ENCODE results near the gene CDK2. TPM values are rescaled to one million over a fixed set of nuclear protein-coding genes. Genes with fewer than 3 reads are reported as not detected.

Gene CDK2
- polyA plus RNA-seq, 4 donors, result 7.6 to 69.3 (median 15.3) TPM

DNA sequence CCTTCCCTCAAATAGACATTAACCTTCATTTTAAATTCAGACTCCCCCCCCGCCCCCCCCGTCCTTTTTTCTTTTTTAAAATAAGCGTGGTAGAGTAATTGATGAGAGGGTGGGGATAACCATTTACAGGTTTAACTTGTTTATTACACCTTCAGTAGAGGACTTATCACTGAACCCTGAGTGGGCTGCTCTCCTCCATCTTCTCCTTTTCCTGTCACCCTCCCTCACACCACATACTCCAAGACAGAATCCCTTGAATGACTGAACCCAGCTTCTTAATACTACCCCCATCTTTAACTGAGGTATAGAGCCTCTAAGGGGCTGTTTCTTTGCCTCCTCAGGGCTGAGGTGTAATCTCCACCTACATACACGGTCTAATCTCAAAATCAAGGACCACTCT is 50.6 kb downstream of the CDK2 start:
- Histone ChIP-seq H3K4me1 (ENCODE audit: control insufficient read depth in 3 of 3, insufficient read depth in 2 of 3, low read depth in 1 of 3, low read length in 2 of 3) (peaks cover 0 to 86% (median 3%) of the 10 kb centered on the region in 3 donors), H3K27me3 (ENCODE audit: control insufficient read depth in 3 of 3, insufficient read depth in 3 of 3, low read length in 3 of 3) (no peaks in the 10 kb centered on the region), H3K4me3 (ENCODE audit: low read depth in 1 of 3, low read length in 3 of 3) (no peak overlapping the region), H3K9me3 (ENCODE audit: control insufficient read depth in 2 of 2, insufficient read depth in 1 of 2, low read depth in 1 of 2, low read length in 1 of 2) (no peaks in the 10 kb centered on the region), H3K36me3 (ENCODE audit: control insufficient read depth in 3 of 3, insufficient read depth in 2 of 3, low read depth in 1 of 3, low read length in 3 of 3) (no peaks in the 10 kb centered on the region), H3K27ac (ENCODE audit: low read depth in 1 of 3, low read length in 2 of 3) (peak overlapping the region in 1 of 3 donors; percentile 88)
- WGBS, 3 donors, result 64 to 85% (median 68%) methylated on average over 4 of the region's 4 CpGs
- DNase-seq, result no peak
- FAIRE-seq, result no peak

DNA sequence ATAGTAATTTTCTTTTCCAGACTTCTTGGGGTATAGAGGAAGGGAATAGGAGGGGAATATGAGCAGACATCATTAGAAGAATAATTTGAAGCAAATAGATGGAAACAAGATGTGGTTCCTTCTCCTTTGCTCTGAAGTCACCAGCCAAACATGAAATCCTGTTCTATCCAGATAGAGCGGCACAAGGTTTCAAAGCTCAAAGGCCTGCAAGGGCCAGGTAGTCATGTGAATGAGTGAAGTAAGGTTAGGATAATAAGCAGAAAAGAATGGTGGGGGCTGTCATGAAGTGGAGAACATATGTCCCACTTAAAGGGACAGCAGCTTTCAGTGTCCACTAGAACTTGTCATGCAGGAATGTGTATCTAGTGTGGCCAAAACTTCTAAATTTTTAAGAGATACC is 51.7 kb downstream of the CDK2 start:
- 92 to 98% (median 92%) methylated on average over 1 of the region's 1 CpG for WGBS, 3 donors
- Histone ChIP-seq H3K36me3 (ENCODE audit: control insufficient read depth in 3 of 3, insufficient read depth in 2 of 3, low read depth in 1 of 3, low read length in 3 of 3) (no peaks in the 10 kb centered on the region), H3K9me3 (ENCODE audit: control insufficient read depth in 2 of 2, insufficient read depth in 1 of 2, low read depth in 1 of 2, low read length in 1 of 2) (no peaks in the 10 kb centered on the region), H3K4me3 (ENCODE audit: low read depth in 1 of 3, low read length in 3 of 3) (no peak overlapping the region), H3K27ac (ENCODE audit: low read depth in 1 of 3, low read length in 2 of 3) (peak overlapping the region in 1 of 3 donors; percentile 88), H3K27me3 (ENCODE audit: control insufficient read depth in 3 of 3, insufficient read depth in 3 of 3, low read length in 3 of 3) (no peaks in the 10 kb centered on the region), H3K4me1 (ENCODE audit: control insufficient read depth in 3 of 3, insufficient read depth in 2 of 3, low read depth in 1 of 3, low read length in 2 of 3) (peaks cover 0 to 81% (median 3%) of the 10 kb centered on the region in 3 donors)
- no peak for FAIRE-seq
- peak in 1 of 2 donors; percentile 72 for DNase-seq

DNA sequence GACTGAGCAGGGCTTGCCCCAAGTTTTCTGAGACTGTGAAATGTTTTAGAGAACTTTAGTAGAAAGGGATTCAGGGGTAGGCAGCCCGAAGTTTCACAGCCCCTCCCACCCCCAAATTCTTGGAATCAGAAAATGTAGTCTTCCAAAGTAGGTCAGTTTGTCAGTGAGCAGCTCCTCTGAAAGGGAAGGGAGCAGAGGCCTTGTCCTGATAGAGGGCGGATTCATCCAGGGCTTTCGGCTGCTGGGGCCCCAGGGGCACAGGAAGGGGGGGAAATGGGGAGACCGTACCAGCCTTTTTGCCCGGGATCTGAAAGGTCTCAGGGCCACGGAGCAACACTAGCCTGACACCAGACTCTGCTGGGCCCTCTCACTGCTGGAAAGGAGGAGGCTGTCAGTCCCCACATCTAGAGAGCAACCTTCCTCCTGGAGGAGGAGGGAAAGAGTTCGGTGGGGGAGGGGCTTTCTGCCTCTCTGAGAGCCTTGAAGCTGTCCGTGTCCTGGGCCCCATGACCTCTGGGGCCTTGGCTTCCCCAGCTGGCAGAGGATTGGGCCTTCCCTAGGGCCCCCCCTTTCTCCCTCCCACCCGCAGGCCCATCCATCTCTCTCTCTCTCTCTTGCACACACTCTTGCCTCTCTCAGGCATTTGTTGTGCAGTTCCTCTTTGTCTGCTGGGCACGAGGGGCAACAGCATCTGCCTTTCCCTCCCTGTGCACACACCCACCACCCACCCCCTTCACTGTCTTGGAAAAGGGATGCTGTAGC is 54.0 kb downstream of the CDK2 start, which contains the start of gene IKZF4:
IKZF4 (plus strand) TSS at position 621 of the 762 bp plus-strand sequence. CDS start 451 bp downstream, outside the sequence.
- Histone ChIP-seq H3K27ac (ENCODE audit: low read depth in 1 of 3, low read length in 2 of 3) (peak within 1 kb of the TSS in 2 of 3 donors; percentile 42 to 78), H3K27me3 (ENCODE audit: control insufficient read depth in 3 of 3, insufficient read depth in 3 of 3, low read length in 3 of 3) (no peaks in the 10 kb centered on the region), H3K4me1 (ENCODE audit: control insufficient read depth in 3 of 3, insufficient read depth in 2 of 3, low read depth in 1 of 3, low read length in 2 of 3) (peaks cover 0 to 62% (median 3%) of the 10 kb centered on the region in 3 donors), H3K9me3 (ENCODE audit: control insufficient read depth in 2 of 2, insufficient read depth in 1 of 2, low read depth in 1 of 2, low read length in 1 of 2) (no peaks in the 10 kb centered on the region), H3K36me3 (ENCODE audit: control insufficient read depth in 3 of 3, insufficient read depth in 2 of 3, low read depth in 1 of 3, low read length in 3 of 3) (peaks cover 0 to 11% (median 3%) of the 10 kb centered on the region in 3 donors), H3K4me3 (ENCODE audit: low read depth in 1 of 3, low read length in 3 of 3) (peak within 1 kb of the TSS in 1 of 3 donors; percentile 41)
- FAIRE-seq, result no peak
- peak in 1 of 2 donors; percentile 83 for DNase-seq
- 27 to 73% (median 59%) methylated on average over 10 of the region's 10 CpGs for WGBS, 3 donors

DNA sequence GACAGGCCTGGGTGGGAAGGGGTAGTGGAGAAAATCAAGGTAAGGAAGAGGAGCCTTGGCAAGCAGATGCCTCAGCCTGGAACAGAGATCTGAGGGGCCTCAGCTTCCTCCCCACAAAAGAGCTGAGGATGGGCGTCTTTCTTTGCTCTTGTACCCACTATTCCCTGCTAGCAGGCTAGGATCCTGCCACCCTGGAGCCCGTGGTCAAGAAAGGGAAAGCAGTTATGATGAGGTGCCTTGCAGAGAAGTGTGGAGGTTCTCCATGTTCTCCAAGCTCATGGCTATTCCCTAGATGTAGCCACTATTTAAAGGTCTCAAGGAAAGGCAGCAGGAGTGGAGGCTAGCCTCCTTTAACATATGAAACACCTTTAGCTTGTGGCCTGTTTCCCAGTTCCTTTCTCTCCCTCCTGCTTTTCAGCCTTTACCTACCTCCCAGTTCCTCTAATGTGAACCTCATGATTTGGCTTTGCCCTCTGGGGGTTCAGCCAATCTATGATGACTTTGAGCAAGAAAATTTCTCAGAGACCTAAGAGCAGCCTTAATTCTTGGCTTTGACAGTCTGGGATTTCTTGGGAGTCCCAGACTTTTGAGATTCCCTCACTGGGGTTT is 55.4 kb downstream of the CDK2 start:
- DNase-seq (no peak), FAIRE-seq (no peak)
- H3K4me3 ChIP-seq (ENCODE audit: low read depth in 1 of 3, low read length in 3 of 3), result peak overlapping the region in 1 of 3 donors; percentile 41

More for the DNA sequence above, 55.4 kb downstream of the CDK2 start:
- H3K27ac ChIP-seq (ENCODE audit: low read depth in 1 of 3, low read length in 2 of 3), result peak overlapping the region in 2 of 3 donors; percentile 42 to 78
- peaks cover 0 to 54% (median 3%) of the 10 kb centered on the region in 3 donors for H3K4me1 ChIP-seq (ENCODE audit: control insufficient read depth in 3 of 3, insufficient read depth in 2 of 3, low read depth in 1 of 3, low read length in 2 of 3)
- no peaks in the 10 kb centered on the region for H3K9me3 ChIP-seq (ENCODE audit: control insufficient read depth in 2 of 2, insufficient read depth in 1 of 2, low read depth in 1 of 2, low read length in 1 of 2)
- peaks cover 0 to 25% (median 3%) of the 10 kb centered on the region in 3 donors for H3K36me3 ChIP-seq (ENCODE audit: control insufficient read depth in 3 of 3, insufficient read depth in 2 of 3, low read depth in 1 of 3, low read length in 3 of 3)
- H3K27me3 ChIP-seq (ENCODE audit: control insufficient read depth in 3 of 3, insufficient read depth in 3 of 3, low read length in 3 of 3), result no peaks in the 10 kb centered on the region
- WGBS, 3 donors, result 43 to 67% (median 66%) methylated on average over 2 of the region's 2 CpGs

Other genes with a start within 250 kb of the CDK2 start
- 10 to 100 TPM; 19.2 to 79.8 (median 56.5) TPM for gene RDH5, start 246.4 kb upstream of the CDK2 start, polyA plus RNA-seq
- 1,000 to 10,000 TPM in 1 of 4 donors, 100 to 1,000 TPM in 3; 561 to 1,127 (median 702) TPM for gene CD63, start 237.8 kb upstream of the CDK2 start, polyA plus RNA-seq
- 1 to 10 TPM in 3 of 4 donors, under 1 TPM in 1; 0.22 to 4.2 (median 2.5) TPM for gene GDF11, start 223.7 kb upstream of the CDK2 start, polyA plus RNA-seq
- 10 to 100 TPM; 62.8 to 89.8 (median 75.3) TPM for gene SARNP, start 149.1 kb upstream of the CDK2 start, polyA plus RNA-seq
- gene ORMDL2, start 148.8 kb upstream of the CDK2 start, polyA plus RNA-seq, result 10 to 100 TPM; 27.1 to 50.4 (median 33.3) TPM
- gene DNAJC14, start 137.2 kb upstream of the CDK2 start, polyA plus RNA-seq, result 10 to 100 TPM; 12.7 to 31.5 (median 19.2) TPM
- 1 to 10 TPM in 2 of 4 donors, under 1 TPM in 1, not detected in 1; 0.54 to 4.1 (median 1.3) TPM for gene MMP19, start 123.9 kb upstream of the CDK2 start, polyA plus RNA-seq
- 10 to 100 TPM; 35.5 to 85.7 (median 61.4) TPM for gene PYM1, start 38.9 kb upstream of the CDK2 start, polyA plus RNA-seq
- 100 to 1,000 TPM in 2 of 4 donors, 10 to 100 TPM in 2; 14.4 to 386 (median 180) TPM for gene DGKA, start 35.7 kb upstream of the CDK2 start, polyA plus RNA-seq
- gene PMEL, start 788 bp upstream of the CDK2 start, polyA plus RNA-seq, result 1 to 10 TPM; 1.8 to 6.3 (median 2.7) TPM
- 100 to 1,000 TPM in 1 of 4 donors, 10 to 100 TPM in 3; 45.8 to 119 (median 48.5) TPM for gene RAB5B, start 7.2 kb downstream of the CDK2 start, polyA plus RNA-seq
- gene SUOX, start 30.4 kb downstream of the CDK2 start, polyA plus RNA-seq, result 10 to 100 TPM in 3 of 4 donors, 1 to 10 TPM in 1; 7.3 to 51.2 (median 13.6) TPM
- 10 to 100 TPM in 1 of 4 donors, 1 to 10 TPM in 3; 1.1 to 16.1 (median 1.6) TPM for gene IKZF4, start 54.2 kb downstream of the CDK2 start, polyA plus RNA-seq
- gene RPS26, start 75.1 kb downstream of the CDK2 start, polyA plus RNA-seq, result 1,000 to 10,000 TPM in 3 of 4 donors, 100 to 1,000 TPM in 1; 253 to 1,993 (median 1,176) TPM
- 100 to 1,000 TPM in 2 of 4 donors, 10 to 100 TPM in 2; 53.0 to 436 (median 106) TPM for gene ERBB3, start 113.3 kb downstream of the CDK2 start, polyA plus RNA-seq
- 100 to 1,000 TPM in 2 of 4 donors, 10 to 100 TPM in 2; 63.7 to 156 (median 93.2) TPM for gene PA2G4, start 137.7 kb downstream of the CDK2 start, polyA plus RNA-seq
- gene RPL41, start 149.8 kb downstream of the CDK2 start, polyA plus RNA-seq, result 1,000 to 10,000 TPM; 3,267 to 7,277 (median 5,942) TPM
- 1 to 10 TPM; 1.1 to 4.0 (median 2.1) TPM for gene ZC3H10, start 151.4 kb downstream of the CDK2 start, polyA plus RNA-seq
- gene ESYT1, start 161.4 kb downstream of the CDK2 start, polyA plus RNA-seq, result 10 to 100 TPM in 2 of 4 donors, 1 to 10 TPM in 2; 2.7 to 51.8 (median 23.7) TPM
- 10 to 100 TPM; 24.8 to 49.7 (median 29.9) TPM for gene MYL6B, start 185.8 kb downstream of the CDK2 start, polyA plus RNA-seq
- gene MYL6, start 191.5 kb downstream of the CDK2 start, polyA plus RNA-seq, result 1,000 to 10,000 TPM; 1,147 to 4,316 (median 2,966) TPM
- 10 to 100 TPM; 18.6 to 67.5 (median 25.7) TPM for gene SMARCC2, start 222.7 kb downstream of the CDK2 start, polyA plus RNA-seq

All from small intestine (tissue), 7 donors.